Skeletal muscle cell (primary cell): Measurements from ENCODE around the gene SLC4A9.
"Not testable (repeated sequence)": the region's sequence is repeated elsewhere in the genome, so short reads cannot be mapped to it uniquely, and the experiment has no call there.

Source experiments
- DNase-seq: peaks from one replicate; pipeline ENCODE4 v3.0.0-alpha.2; 2010; ENCODE audit warnings: low read depth
- H3K4me3 ChIP-seq: 2 replicates; pipeline ENCODE4 v1.5.1; 2011; ENCODE audit warnings: low read depth, mild to moderate bottlenecking, control low read depth, low read length, moderate library complexity

Gene SLC4A9

DNA sequence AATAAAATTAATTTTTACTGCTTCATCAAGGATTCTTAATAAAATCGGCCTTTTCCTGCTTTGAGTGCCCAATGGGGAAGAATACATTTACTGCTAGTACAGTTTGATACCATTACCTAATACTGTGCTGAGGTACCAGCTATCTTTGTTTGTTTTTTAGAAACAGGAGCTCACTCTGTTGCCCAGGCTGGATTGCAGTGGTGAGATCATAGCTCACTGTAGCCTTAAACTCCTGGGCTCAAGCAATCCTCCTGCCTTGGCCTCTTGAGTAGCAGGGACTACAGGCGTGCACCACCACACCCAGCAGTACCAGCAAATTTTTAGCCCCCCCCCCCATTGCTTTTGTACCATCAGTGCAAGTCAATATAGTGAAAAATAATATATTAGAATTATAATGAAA is 28.1 kb downstream of the SLC4A9 start:
- no peak for DNase-seq
- H3K4me3 ChIP-seq, result no peak overlapping the region

- DNase-seq, result no peak
- H3K4me3 ChIP-seq, result no peak overlapping the region
Measured at GRCh38 chr5:140391312-140391711, 31.3 kb downstream of the SLC4A9 start.

- no peak for DNase-seq
- no peak overlapping the region for H3K4me3 ChIP-seq
Measured at GRCh38 chr5:140391732-140392131, 31.7 kb downstream of the SLC4A9 start.

DNA sequence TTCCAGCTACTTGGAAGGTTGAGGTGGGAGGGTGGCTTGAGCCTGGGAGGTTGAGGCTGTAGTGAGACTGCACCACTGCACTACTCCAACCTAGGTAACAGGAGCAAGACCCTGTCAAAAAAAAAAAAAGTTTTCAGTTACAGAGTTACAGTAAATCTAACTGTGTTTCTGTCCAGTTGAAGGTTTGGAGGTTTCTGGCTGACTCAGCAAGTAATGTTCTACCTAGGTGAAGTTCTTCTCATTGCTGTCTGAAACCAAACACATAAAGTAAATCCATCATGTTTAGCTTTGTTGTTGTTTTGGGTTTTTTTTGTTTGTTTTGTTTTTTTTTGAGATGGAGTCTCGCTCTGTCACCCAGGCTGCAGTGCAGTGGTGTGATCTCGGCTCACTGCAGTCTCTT is 33.7 kb downstream of the SLC4A9 start:
- no peak overlapping the region for H3K4me3 ChIP-seq
- no peak for DNase-seq

DNA sequence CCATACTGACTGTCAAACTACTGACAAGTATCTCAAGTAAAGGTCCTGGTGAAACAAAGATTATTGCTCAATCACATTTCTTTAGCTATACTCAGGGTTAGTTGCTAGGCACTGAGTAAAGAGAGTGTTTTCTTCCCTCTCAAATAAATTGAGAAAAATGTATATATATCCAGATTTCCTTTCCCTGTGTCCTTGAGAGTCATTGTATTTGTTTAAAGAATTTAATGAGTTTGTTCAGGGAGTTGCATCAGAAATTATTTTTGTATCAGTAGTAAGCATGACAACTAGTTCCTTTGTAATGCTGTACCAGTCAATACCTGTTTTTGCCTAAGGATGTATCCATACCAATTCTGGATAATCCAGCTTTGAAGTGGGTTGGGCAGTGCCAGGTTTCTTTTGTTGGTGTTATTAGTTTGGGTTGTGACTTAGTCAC is 38.4 kb downstream of the SLC4A9 start:
- DNase-seq, result no peak
- H3K4me3 ChIP-seq, result no peak overlapping the region

- H3K4me3 ChIP-seq, result peak overlapping the region; percentile 75
- DNase-seq, result no peak
Measured at GRCh38 chr5:140399979-140400729, 40.2 kb downstream of the SLC4A9 start.

DNA sequence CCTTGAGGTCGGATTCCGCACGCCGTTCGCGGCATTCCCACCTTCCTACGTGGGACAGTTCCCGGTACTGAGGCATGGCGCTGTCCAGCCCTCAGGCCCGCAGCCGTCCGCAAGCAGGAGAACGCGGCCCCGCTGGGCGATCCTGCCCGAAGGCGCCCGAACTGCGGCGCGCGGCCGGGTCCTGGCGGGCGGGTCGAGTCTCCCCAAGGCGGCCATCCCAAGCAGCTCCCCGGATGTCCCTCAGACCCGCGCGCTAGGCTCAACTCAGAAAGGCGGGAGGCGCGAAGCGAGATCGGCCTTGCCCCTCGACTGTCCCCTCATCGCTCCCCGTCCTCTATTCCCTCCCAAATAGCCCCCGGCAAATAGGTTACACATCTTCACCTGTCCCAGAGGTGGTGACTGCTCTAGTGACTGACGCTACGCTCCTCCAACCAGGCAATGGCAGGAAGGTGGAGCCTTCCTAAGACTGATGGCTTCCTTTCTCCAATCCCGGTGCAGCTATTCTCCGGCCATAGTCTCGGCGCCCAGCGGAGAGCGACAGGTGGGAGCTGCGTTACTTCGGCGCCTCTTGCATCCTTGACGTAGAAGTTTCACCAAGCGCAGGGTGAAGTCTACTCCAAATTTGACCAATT is 40.9 kb downstream of the SLC4A9 start:
- peak; percentile 93 for DNase-seq
- H3K4me3 ChIP-seq, result peak overlapping the region; percentile 75

DNA sequence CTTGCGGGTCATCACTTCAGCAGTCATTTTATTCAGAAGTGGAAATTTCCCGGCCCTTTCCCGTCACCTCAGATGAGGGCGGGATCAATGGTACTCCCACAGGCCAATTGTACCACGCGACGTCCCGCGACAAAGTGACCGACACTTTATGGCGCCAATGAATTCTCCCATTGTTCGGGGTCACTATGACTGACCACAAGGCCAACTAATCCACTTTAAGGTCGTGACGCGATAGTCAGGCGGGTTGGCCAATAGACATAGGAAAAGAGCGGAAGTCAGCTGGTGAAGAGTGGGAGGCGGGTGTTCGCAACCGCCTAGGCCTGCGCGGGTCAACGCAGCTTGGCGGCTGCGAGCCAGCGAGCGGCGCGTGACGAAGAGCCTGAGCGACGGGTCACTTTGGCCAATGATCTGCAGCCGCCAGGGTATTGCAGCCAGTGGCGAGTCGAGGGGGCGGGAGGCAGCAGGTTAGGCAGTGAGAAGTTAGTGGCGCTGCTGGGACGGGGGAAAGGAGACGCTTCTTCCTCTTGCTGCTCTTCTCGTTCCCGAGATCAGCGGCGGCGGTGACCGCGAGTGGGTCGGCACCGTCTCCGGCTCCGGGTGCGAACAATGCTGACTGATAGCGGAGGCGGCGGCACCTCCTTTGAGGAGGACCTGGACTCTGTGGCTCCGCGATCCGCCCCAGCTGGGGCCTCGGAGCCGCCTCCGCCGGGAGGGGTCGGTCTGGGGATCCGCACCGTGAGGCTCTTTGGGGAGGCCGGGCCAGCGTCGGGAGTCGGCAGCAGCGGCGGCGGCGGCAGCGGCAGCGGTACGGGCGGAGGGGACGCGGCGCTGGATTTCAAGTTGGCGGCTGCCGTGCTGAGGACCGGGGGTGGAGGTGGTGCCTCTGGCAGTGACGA is 41.6 kb downstream of the SLC4A9 start, which contains the start of gene ANKHD1:
Gene ANKHD1 (plus strand): TSS at position 472 of the 896 bp plus-strand sequence. CDS start 135 bp downstream, at position 607.
- peak; percentile 100 for DNase-seq
- peak within 1 kb of the TSS; percentile 99 for H3K4me3 ChIP-seq

DNA sequence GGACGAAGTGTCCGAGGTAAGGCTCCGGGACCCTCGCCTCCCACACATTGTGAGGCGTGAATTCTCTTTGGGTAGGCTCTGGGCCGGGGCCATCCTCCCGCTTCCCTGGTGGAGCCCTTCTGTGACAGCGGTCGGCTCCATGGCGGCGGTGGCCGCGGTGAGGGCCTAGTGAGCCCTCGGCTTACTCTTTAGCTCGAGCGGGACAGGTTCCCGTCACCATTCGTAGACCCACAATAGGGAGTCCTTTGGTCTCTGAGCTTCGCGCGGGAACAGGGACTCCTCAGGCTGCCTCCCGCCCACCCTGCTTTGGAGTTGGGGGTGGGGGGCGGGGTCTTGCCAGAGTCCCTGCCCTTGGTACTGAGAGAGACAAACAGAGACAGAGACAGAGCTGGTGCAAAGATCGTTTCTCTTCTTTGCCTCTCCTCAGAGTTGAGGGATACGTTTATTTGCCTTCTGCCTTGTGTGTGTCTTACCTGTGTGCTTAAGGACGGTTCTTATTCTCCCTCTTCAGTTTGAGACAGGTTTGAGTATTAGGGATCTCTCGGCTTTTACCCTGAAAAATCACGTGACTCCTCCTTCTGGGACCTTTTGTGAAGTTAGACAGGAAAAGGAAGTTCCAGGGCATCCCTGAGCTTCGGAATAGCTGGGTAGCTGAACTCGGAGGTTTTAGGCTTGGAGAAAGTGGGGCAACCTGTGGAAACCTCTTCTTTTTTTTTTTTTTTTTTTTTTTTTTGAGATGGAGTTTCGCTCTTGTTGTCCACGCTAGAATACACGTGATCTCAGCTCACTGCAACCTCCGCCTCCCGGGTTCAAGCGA is 42.5 kb downstream of the SLC4A9 start:
- H3K4me3 ChIP-seq, result peak overlapping the region; percentile 99
- DNase-seq, result no peak

GRCh38 chr5:140403613-140404012 is 43.6 kb downstream of the SLC4A9 start:
- H3K4me3 ChIP-seq, result peak overlapping the region; percentile 99
- no peak for DNase-seq

DNA sequence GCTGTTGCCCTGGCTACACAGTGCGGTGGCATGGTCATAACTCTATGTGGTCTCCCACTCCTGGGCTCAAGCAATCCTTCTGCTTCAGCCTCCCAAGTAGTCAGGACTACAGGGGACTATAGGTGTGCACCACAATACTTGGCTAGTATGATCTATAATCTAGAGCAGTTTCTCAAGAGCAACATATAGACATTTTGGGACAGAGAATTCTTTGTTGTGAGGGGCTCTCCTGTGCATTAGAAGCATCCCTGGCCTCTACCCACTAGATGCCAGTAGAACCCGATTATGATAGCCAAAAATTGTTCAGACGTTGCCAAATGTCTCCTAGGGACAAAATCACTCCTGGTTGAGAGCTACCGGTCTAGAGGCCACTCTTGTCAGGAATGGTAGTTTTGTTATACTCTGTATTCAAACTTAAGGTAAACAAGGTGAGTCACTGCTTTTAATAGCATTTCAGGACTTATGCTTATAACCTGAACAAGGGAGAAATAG is 48.8 kb downstream of the SLC4A9 start:
- no peak for DNase-seq
- H3K4me3 ChIP-seq, result no peak overlapping the region

DNA sequence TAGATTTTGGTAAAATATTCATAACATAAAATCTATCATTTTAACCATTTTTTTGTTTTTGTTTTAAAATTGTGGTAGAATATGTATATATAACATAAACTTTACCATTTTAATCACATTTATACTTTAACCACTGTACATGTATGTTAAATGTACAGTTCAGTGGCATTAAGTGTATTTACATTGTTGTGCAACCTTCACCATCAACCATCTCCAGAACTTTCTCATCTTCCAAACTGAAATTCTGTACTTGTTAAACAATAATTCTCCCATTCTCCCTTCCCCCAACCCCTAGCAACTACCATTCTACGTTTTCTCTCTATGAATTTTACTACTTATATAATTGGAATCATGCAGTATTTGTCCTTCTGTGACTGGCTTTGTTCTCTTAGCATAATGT is 53.2 kb downstream of the SLC4A9 start:
- H3K4me3 ChIP-seq, result no peak overlapping the region
- DNase-seq, result no peak

GRCh38 chr5:140417235-140417634 is 57.2 kb downstream of the SLC4A9 start:
- no peak for DNase-seq
- no peak overlapping the region for H3K4me3 ChIP-seq

GRCh38 chr5:140418862-140419520 is 59.0 kb downstream of the SLC4A9 start:
- DNase-seq, result no peak
- H3K4me3 ChIP-seq, result no peak overlapping the region

GRCh38 chr5:140420226-140420570 is 60.2 kb downstream of the SLC4A9 start:
- no peak overlapping the region for H3K4me3 ChIP-seq
- no peak for DNase-seq

DNA sequence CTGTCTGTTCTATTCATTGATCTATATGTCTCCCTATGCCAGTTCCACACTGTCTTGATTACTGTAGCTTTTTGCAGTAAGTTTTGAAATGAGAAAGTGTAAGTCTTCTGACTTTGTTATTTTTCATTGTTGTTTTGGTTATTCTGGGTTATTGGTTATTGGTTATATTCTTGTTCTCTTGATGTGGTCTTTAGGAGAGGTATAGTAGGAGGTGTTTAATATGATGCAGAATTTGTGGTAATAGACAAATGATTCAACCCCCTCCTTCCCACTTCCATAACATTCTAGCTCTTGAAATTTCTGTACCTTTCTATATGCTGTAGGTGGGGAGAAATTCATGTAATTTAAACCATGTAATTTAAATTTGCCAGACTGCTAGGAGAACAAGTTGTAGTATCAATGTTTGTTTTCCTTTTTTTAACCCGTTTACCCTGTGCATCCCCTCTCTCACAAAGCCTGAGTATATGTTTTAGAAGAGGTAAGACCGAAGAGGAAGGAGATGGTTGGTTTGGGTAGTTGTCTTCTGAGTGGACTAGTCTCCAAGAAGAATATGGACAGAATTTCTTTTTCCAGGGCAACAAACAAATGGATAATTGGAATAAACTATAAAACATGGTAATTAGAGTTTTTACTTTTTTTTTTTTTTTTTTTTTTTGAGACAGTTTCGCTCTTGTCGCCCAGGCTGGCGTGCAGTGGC is 60.8 kb downstream of the SLC4A9 start:
- no peak for DNase-seq
- H3K4me3 ChIP-seq, result no peak overlapping the region

- not testable (repeated sequence) for H3K4me3 ChIP-seq, DNase-seq
Measured at GRCh38 chr5:140421375-140421774, 61.4 kb downstream of the SLC4A9 start.

DNA sequence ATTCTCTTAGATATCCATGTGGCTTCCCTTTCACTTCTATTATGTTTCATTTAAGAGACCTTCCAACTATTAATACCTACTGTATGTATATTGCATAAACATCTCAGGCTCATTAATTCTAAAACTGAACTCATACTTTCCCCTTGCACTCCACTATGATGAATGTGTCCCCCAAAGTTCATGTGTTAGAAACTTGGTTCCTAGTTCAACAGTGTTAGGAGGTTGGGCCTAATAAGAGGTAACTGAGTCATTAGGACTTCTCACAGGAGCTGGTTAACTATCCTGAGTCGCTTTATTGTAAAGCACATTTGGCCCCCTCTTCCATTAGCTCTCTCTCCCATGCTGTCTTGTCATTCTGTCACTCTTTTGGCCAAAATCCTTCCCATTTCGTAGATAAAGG is 63.6 kb downstream of the SLC4A9 start:
- no peak overlapping the region for H3K4me3 ChIP-seq
- DNase-seq, result no peak
